OCI-LY7 (cell line): Measurements from ENCODE around the gene IGBP1.

Experiments
- EZH2phosphoT487 ChIP-seq: fragments of 200-600 bp; sonication (generic); IDR thresholded peaks from 2 replicates; pipeline ENCODE4 v1.6.1; 2018; ENCODE audit warnings: low read depth, borderline replicate concordance, mild to moderate bottlenecking, mixed run types, antibody characterized with exemption, low read length, moderate library complexity, mixed read lengths
- TF ChIP-seq, protein P1 (sequence below): fragments of 200-600 bp; sonication (generic); conservative IDR thresholded peaks from 2 replicates; pipeline ENCODE4 v1.5.1; 2014; ENCODE audit warnings: mild to moderate bottlenecking, antibody characterized with exemption, low read length, moderate library complexity, mixed read lengths

GRCh38 chrX:70092247-70092646, 41.0 kb upstream of the IGBP1 start:
- TF ChIP-seq, protein P1, sequence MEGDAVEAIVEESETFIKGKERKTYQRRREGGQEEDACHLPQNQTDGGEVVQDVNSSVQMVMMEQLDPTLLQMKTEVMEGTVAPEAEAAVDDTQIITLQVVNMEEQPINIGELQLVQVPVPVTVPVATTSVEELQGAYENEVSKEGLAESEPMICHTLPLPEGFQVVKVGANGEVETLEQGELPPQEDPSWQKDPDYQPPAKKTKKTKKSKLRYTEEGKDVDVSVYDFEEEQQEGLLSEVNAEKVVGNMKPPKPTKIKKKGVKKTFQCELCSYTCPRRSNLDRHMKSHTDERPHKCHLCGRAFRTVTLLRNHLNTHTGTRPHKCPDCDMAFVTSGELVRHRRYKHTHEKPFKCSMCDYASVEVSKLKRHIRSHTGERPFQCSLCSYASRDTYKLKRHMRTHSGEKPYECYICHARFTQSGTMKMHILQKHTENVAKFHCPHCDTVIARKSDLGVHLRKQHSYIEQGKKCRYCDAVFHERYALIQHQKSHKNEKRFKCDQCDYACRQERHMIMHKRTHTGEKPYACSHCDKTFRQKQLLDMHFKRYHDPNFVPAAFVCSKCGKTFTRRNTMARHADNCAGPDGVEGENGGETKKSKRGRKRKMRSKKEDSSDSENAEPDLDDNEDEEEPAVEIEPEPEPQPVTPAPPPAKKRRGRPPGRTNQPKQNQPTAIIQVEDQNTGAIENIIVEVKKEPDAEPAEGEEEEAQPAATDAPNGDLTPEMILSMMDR, result no peak
- TF ChIP-seq EZH2phosphoT487, result no peak
